GM12872 (cell line): Measurements from ENCODE around the gene DPY19L1.

Source experiments
- TF ChIP-seq, protein P1 (sequence below): IDR thresholded peaks from 3 replicates; pipeline ENCODE4 v1.5.1; 2011; ENCODE audit warnings: low read depth, mild to moderate bottlenecking, low read length, moderate library complexity; ENCODE audit not compliant: insufficient read depth

Gene DPY19L1

GRCh38 chr7:35037211-35037525, at the start of gene DPY19L1:
DPY19L1 (minus strand) TSS chr7:35037485; CDS start chr7:35037394, 91 bp downstream.
- TF ChIP-seq, protein P1, sequence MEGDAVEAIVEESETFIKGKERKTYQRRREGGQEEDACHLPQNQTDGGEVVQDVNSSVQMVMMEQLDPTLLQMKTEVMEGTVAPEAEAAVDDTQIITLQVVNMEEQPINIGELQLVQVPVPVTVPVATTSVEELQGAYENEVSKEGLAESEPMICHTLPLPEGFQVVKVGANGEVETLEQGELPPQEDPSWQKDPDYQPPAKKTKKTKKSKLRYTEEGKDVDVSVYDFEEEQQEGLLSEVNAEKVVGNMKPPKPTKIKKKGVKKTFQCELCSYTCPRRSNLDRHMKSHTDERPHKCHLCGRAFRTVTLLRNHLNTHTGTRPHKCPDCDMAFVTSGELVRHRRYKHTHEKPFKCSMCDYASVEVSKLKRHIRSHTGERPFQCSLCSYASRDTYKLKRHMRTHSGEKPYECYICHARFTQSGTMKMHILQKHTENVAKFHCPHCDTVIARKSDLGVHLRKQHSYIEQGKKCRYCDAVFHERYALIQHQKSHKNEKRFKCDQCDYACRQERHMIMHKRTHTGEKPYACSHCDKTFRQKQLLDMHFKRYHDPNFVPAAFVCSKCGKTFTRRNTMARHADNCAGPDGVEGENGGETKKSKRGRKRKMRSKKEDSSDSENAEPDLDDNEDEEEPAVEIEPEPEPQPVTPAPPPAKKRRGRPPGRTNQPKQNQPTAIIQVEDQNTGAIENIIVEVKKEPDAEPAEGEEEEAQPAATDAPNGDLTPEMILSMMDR: no peak

DNA sequence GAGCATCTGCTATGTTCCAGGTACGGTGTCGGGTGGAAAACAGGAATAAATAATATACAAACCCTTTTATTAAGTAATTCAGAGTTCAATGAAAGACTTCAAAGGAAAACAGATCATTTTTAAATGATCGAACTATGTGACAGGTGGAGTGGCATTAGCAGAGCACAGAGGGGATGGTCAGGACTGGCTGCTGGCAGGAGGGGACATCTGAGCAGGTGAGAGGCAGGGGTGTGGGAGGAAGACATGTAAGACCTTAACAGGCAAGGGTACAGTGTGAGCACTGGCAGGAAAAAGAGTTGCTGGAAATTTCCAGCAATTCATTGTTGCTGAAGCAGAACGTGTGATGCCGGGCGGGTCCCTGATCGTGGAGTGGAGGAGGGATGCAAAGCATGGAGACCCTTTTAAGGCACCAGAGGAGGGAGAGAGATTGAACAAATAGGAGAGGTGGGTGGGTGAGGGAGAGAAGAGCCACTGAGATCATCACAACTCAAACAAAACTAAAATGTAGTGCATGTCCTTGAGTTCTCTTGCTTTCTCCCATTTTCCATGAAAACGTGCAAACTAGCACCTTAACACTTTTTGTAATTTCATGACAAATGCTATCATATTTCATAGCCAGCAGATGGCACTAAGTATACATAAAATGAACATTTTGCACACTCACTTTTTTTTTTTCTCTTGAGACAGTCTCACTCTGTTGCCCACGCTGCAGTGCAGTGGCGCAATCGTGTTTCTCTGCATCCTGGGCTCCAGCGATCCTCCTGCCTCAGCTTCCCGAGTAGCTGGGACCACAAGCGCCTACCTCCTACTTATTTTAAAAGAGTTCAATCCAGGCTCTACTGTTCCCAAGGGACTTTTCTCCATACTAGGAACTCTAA, 35.9 kb upstream of the DPY19L1 start:
- TF ChIP-seq, protein P1: 0 out of 3 replicates have a peak, but pooled peaks have one; percentile 5

DNA sequence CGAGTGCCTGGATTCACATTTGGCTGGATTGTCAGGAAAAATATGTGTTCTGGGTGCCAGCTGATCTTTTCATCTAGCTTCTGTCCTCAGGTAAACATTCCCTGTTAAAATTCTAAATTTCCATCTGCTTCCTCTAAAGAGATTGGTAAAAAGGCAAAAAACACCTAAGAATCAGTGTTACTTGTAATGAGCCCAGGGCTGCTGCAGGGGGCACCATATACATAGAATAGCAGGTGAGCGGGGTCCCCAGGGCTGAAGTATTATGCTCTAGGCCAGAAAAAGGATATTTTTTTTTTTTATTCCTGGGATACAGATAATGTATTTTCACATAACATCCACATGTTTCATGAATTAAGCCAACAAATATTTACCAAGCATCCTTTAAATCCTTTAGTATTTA, 18.4 kb upstream of the DPY19L1 start:
- TF ChIP-seq, protein P1: peak; percentile 26; the same call in 1 of the 3 replicates

DNA sequence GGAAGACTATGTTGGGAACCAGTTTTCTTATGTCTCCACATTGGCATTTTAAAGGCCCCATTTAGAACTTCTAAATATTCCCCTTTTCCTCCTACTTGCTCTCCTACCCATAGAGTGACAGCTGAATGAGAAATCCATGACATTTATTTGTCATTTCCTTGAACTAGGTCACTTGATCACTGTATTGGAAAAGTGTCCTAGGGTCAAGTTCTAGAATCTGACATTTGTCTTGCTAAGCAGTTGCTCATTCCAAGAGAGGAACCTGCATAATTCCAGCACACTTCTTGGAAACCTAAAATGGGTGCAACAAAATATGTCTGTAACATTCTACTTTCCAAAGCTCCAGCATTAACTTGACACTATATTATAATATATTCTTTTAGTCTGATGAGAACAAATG, 3.6 kb upstream of the DPY19L1 start:
- TF ChIP-seq, protein P1: no peak

GRCh38 chr7:35039343-35039742, 2.1 kb upstream of the DPY19L1 start:
- TF ChIP-seq, protein P1: no peak

- TF ChIP-seq, protein P1: no peak
Observed at GRCh38 chr7:35038354-35038753, 1.1 kb upstream of the DPY19L1 start.

DNA sequence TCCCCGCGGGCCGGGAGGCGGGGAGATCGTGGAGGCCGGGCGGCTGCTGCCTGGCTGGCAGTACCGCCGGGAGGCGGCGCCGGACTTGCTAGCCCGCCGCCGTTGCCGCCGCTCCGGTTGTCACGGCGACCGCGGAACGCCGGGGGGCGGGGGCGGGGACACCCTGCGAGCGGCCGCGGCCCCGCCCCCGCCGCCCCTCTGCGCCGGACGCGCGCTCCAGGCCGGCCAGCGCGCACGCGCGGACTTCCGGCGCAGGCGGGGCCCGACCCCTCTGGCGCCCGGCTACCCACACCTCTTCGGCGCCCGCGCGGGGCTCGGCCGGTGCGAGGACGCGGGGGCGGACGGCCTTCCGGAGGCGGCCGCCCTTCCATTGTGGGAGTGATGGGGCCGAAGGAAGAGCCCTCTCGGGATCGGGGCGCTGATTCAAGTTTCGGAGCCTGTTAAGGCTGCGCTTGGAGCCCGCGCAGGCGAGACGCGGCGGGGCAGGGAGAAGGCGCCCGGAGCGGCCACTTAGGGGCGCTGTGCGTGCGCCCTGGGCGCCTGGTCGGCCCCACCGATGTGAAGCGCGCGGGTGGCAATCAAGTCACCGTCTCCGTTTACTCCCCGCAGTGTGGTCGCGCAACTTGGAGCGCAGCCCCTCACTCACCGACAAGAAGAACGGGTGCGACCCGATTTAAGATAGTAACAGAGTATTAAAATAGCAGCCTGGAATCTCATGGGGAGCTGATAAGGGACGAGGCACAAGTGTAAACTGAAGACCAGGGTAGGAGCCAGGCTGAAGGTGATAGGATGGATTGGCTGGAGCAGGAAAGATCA, 449 bp upstream of the DPY19L1 start:
- TF ChIP-seq, protein P1: peak; percentile 87
